GM10266 (cell line): ENCODE data around the gene QARS1.

ENCODE experiments used
- DNase-seq: peaks from one replicate; pipeline ENCODE4 v3.0.0; 2012; ENCODE audit errors: extremely low spot score
- TF ChIP-seq, protein P1 (sequence below): IDR thresholded peaks from 2 replicates; pipeline ENCODE4 v1.5.1; 2012; ENCODE audit warnings: mild to moderate bottlenecking, low read depth; ENCODE audit not compliant: control insufficient read depth, insufficient read depth; ENCODE audit errors: missing control alignments

QARS1 gene

GRCh38 chr3:49134471-49135265, 30.1 kb upstream of the QARS1 start:
- DNase-seq = no peak
- TF ChIP-seq, protein P1, sequence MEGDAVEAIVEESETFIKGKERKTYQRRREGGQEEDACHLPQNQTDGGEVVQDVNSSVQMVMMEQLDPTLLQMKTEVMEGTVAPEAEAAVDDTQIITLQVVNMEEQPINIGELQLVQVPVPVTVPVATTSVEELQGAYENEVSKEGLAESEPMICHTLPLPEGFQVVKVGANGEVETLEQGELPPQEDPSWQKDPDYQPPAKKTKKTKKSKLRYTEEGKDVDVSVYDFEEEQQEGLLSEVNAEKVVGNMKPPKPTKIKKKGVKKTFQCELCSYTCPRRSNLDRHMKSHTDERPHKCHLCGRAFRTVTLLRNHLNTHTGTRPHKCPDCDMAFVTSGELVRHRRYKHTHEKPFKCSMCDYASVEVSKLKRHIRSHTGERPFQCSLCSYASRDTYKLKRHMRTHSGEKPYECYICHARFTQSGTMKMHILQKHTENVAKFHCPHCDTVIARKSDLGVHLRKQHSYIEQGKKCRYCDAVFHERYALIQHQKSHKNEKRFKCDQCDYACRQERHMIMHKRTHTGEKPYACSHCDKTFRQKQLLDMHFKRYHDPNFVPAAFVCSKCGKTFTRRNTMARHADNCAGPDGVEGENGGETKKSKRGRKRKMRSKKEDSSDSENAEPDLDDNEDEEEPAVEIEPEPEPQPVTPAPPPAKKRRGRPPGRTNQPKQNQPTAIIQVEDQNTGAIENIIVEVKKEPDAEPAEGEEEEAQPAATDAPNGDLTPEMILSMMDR = no peak

GRCh38 chr3:49133226-49133951, 28.8 kb upstream of the QARS1 start:
- no peak for DNase-seq
- TF ChIP-seq, protein P1 = no peak

- TF ChIP-seq, protein P1 = no peak
- no peak for DNase-seq
Measured at GRCh38 chr3:49132437-49133225, 28.1 kb upstream of the QARS1 start, which contains the start of gene LAMB2. LAMB2 (minus strand) TSS chr3:49133050; CDS start chr3:49132867, 183 bp downstream.

- DNase-seq = no peak
- TF ChIP-seq, protein P1 = no peak
Measured at GRCh38 chr3:49132073-49132436, 27.5 kb upstream of the QARS1 start.

- TF ChIP-seq, protein P1 = no peak
- no peak for DNase-seq
Measured at GRCh38 chr3:49131576-49131975, 27.0 kb upstream of the QARS1 start.

DNA sequence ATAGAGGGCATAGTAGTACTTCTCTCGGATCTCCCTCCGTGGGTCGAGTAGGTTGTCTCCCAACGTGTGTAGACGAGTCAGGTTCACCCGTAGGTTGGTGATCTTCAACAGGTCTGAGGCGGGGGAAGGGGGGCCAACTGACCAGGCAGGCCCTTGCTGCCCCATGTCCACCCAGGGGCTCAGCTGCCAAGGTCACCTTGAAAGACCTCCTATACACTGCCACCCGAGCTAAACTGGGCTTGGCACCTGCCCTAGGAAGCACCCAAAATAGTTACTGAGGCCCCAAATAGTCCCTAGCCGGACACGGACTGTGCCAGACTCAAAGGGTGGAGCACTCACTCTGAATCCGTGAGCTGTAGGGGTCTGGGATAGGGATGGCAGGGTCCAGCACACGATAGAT, 26.5 kb upstream of the QARS1 start:
- DNase-seq = no peak
- TF ChIP-seq, protein P1 = no peak
